MM.1S (cell line): ENCODE results near the gene ZNF710.

Experiments used
- DNase-seq: peaks from one replicate; pipeline ENCODE4 v3.0.0-alpha.2; 2015
- H2AFZ ChIP-seq: fragments of 300-600 bp; sonication (generic); 2 replicates; pipeline ENCODE4 v1.6.0; 2016; ENCODE audit warnings: antibody characterized with exemption, low read length
- H3F3A ChIP-seq: fragments of 300-600 bp; sonication (generic); 2 replicates; pipeline ENCODE4 v1.6.1; 2016; ENCODE audit warnings: mild to moderate bottlenecking, antibody characterized with exemption, low read length, moderate library complexity, mixed read lengths; ENCODE audit not compliant: insufficient read depth
- H3K27ac ChIP-seq: fragments of 300-600 bp; sonication (generic); 2 replicates; pipeline ENCODE4 v1.5.1; 2016; ENCODE audit warnings: mild to moderate bottlenecking, low read length
- H3K27me3 ChIP-seq: fragments of 300-600 bp; sonication (generic); replicated peaks from 2 replicates; pipeline ENCODE4 v1.6.0; 2016; ENCODE audit warnings: low read length; ENCODE audit not compliant: insufficient read depth
- H3K36me3 ChIP-seq: fragments of 300-600 bp; sonication (generic); replicated peaks from 2 replicates; pipeline ENCODE4 v1.6.1; 2016; ENCODE audit warnings: mild to moderate bottlenecking, low read length, mixed read lengths; ENCODE audit not compliant: insufficient read depth
- H3K4me1 ChIP-seq: fragments of 300-600 bp; sonication (generic); 2 replicates; pipeline ENCODE4 v1.6.1; 2016; ENCODE audit warnings: low read length, mixed read lengths
- H3K4me2 ChIP-seq: fragments of 300-600 bp; sonication (generic); 2 replicates; pipeline ENCODE4 v1.6.0; 2016; ENCODE audit warnings: low read depth, low read length
- H3K4me3 ChIP-seq: fragments of 300-600 bp; sonication (generic); 2 replicates; pipeline ENCODE4 v1.5.1; 2016; ENCODE audit warnings: low read length, mixed read lengths
- H3K79me2 ChIP-seq: fragments of 300-600 bp; sonication (generic); 2 replicates; pipeline ENCODE4 v1.6.1; 2016; ENCODE audit warnings: mixed run types, low read length, mixed read lengths
- H3K9ac ChIP-seq: fragments of 300-600 bp; sonication (generic); 2 replicates; pipeline ENCODE4 v1.6.1; 2016; ENCODE audit warnings: low read length, mixed read lengths
- H3K9me2 ChIP-seq: fragments of 300-600 bp; sonication (generic); replicated peaks from 2 replicates; pipeline ENCODE4 v1.6.1; 2016; ENCODE audit warnings: mild to moderate bottlenecking, low read length, mixed read lengths; ENCODE audit not compliant: insufficient read depth
- H3K9me3 ChIP-seq: fragments of 300-600 bp; sonication (generic); replicated peaks from 2 replicates; pipeline ENCODE4 v1.6.1; 2016; ENCODE audit warnings: mild to moderate bottlenecking, low read length, mixed read lengths; ENCODE audit not compliant: insufficient read depth
- H4K20me1 ChIP-seq: fragments of 300-600 bp; sonication (generic); 2 replicates; pipeline ENCODE4 v1.6.1; 2016; ENCODE audit warnings: mild to moderate bottlenecking, low read length, moderate library complexity, mixed read lengths; ENCODE audit not compliant: insufficient read depth
- EZH2 ChIP-seq: fragments of 300-600 bp; sonication (generic); optimal IDR thresholded peaks from 2 replicates; pipeline ENCODE3; 2017; ENCODE audit warnings: low read depth, mild to moderate bottlenecking, antibody characterized with exemption, low read length, mixed read lengths
- EZH2phosphoT487 ChIP-seq: fragments of 300-600 bp; sonication (generic); IDR thresholded peaks from 2 replicates; pipeline ENCODE4 v1.6.1; 2018; ENCODE audit warnings: antibody characterized with exemption, low read length
- TF ChIP-seq, protein P1 (sequence below): fragments of 300-600 bp; sonication (generic); IDR thresholded peaks from 2 replicates; pipeline ENCODE4 v1.5.1; 2016; ENCODE audit warnings: antibody characterized with exemption, low read length, mixed read lengths

Gene ZNF710

DNA sequence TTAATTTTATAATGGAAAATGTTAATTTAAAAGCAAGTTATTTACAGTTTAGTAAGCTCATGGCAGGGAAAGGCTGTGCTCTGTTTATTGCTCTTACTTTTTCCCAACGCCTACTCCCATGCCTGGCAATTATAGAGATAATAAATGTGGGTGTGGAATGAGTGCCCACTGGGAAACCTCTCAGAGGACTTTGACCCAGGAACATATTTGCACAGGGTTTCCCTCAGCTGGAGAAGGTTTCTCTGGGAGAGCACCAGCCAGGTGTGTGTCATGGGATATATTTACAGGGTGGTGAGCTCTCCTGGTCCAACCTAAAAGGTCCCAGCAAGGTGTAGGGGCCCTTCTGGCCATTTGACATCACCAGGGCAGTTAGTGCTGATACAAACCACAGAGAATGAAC lies 27.9 kb downstream of the ZNF710 start:
- no peak overlapping the region for H3K27ac ChIP-seq
- no peaks in the 10 kb centered on the region for H4K20me1 ChIP-seq
- peaks cover 24% of the 10 kb centered on the region for H3K4me1 ChIP-seq
- H3K27me3 ChIP-seq: no peaks in the 10 kb centered on the region
- peaks cover 21% of the 10 kb centered on the region for H3F3A ChIP-seq
- no peak overlapping the region for H2AFZ ChIP-seq
- H3K9me2 ChIP-seq: no peaks in the 10 kb centered on the region
- no peak overlapping the region for H3K4me3 ChIP-seq
- peaks cover 81% of the 10 kb centered on the region for H3K79me2 ChIP-seq
- no peak overlapping the region for H3K4me2 ChIP-seq
- DNase-seq: no peak
- no peaks in the 10 kb centered on the region for H3K36me3 ChIP-seq
- H3K9me3 ChIP-seq: no peaks in the 10 kb centered on the region
- no peak overlapping the region for H3K9ac ChIP-seq
- no peak for TF ChIP-seq EZH2
- TF ChIP-seq, protein P1, sequence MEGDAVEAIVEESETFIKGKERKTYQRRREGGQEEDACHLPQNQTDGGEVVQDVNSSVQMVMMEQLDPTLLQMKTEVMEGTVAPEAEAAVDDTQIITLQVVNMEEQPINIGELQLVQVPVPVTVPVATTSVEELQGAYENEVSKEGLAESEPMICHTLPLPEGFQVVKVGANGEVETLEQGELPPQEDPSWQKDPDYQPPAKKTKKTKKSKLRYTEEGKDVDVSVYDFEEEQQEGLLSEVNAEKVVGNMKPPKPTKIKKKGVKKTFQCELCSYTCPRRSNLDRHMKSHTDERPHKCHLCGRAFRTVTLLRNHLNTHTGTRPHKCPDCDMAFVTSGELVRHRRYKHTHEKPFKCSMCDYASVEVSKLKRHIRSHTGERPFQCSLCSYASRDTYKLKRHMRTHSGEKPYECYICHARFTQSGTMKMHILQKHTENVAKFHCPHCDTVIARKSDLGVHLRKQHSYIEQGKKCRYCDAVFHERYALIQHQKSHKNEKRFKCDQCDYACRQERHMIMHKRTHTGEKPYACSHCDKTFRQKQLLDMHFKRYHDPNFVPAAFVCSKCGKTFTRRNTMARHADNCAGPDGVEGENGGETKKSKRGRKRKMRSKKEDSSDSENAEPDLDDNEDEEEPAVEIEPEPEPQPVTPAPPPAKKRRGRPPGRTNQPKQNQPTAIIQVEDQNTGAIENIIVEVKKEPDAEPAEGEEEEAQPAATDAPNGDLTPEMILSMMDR: no peak
- no peak for TF ChIP-seq EZH2phosphoT487

GRCh38 chr15:90030376-90030775 lies 29.3 kb downstream of the ZNF710 start:
- Histone ChIP-seq H3K27me3 (no peaks in the 10 kb centered on the region), H3K27ac (peak overlapping the region; percentile 99; the same call in 1 of the 2 replicates), H3K4me1 (peaks cover 37% of the 10 kb centered on the region), H3K4me3 (no peak overlapping the region), H3K79me2 (peaks cover 77% of the 10 kb centered on the region), H3K9me2 (no peaks in the 10 kb centered on the region), H4K20me1 (no peaks in the 10 kb centered on the region), H3K9me3 (no peaks in the 10 kb centered on the region), H3K4me2 (peak overlapping the region; percentile 6; the same call in 1 of the 2 replicates), H3K9ac (no peak overlapping the region), H3K36me3 (no peaks in the 10 kb centered on the region), H3F3A (peaks cover 34% of the 10 kb centered on the region), H2AFZ (no peak overlapping the region)
- TF ChIP-seq EZH2 (no peak), EZH2phosphoT487 (no peak)
- TF ChIP-seq, protein P1: no peak
- DNase-seq: no peak

GRCh38 chr15:90031231-90031791 lies 30.2 kb downstream of the ZNF710 start:
- Histone ChIP-seq H3K9ac (peak overlapping the region; percentile 72), H3K27me3 (no peaks in the 10 kb centered on the region), H3K4me1 (peaks cover 38% of the 10 kb centered on the region), H3K9me2 (no peaks in the 10 kb centered on the region), H3K4me2 (peak overlapping the region; percentile 93), H4K20me1 (no peaks in the 10 kb centered on the region), H3K79me2 (peaks cover 75% of the 10 kb centered on the region), H3K36me3 (no peaks in the 10 kb centered on the region), H3K9me3 (no peaks in the 10 kb centered on the region), H2AFZ (peak overlapping the region; percentile 33), H3F3A (peaks cover 36% of the 10 kb centered on the region), H3K27ac (peak overlapping the region; percentile 99), H3K4me3 (peak overlapping the region; percentile 50)
- TF ChIP-seq EZH2 (no peak), EZH2phosphoT487 (no peak)
- TF ChIP-seq, protein P1: no peak
- DNase-seq: peak; percentile 92
